AG09319 (cell line): ENCODE measurements around the gene LMO2.

Experiments
- DNase-seq: peaks from one replicate; pipeline ENCODE4 v3.0.0-alpha.2; 2010; ENCODE audit warnings: low read depth; ENCODE audit errors: extremely low read depth
- TF ChIP-seq, protein P1 (sequence below): IDR thresholded peaks from 2 replicates; pipeline ENCODE4 v1.5.1; 2011; ENCODE audit warnings: low read depth, mild to moderate bottlenecking, inconsistent platforms, low read length, moderate library complexity

Gene LMO2

DNA sequence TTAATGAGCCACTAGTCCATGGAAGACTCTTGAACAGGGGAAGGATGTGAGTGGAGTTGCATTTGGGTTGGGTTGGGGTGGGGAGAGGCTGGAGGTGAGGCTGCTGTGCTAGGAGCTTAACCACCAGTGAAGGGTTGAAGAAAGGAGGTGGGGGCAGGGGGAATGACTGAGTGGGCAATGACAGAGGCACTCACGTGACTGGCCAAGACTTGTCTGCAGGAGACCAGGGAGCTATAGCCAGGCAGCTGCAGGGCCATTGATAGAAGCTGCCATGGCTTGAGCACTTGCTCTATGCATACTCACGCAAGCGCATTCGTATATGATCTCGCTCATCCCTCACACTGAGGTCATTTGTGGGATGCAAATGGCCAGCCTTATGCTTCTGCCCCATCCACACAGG lies 4.0 kb downstream of the LMO2 start:
- TF ChIP-seq, protein P1, sequence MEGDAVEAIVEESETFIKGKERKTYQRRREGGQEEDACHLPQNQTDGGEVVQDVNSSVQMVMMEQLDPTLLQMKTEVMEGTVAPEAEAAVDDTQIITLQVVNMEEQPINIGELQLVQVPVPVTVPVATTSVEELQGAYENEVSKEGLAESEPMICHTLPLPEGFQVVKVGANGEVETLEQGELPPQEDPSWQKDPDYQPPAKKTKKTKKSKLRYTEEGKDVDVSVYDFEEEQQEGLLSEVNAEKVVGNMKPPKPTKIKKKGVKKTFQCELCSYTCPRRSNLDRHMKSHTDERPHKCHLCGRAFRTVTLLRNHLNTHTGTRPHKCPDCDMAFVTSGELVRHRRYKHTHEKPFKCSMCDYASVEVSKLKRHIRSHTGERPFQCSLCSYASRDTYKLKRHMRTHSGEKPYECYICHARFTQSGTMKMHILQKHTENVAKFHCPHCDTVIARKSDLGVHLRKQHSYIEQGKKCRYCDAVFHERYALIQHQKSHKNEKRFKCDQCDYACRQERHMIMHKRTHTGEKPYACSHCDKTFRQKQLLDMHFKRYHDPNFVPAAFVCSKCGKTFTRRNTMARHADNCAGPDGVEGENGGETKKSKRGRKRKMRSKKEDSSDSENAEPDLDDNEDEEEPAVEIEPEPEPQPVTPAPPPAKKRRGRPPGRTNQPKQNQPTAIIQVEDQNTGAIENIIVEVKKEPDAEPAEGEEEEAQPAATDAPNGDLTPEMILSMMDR = no peak
- DNase-seq = no peak

DNA sequence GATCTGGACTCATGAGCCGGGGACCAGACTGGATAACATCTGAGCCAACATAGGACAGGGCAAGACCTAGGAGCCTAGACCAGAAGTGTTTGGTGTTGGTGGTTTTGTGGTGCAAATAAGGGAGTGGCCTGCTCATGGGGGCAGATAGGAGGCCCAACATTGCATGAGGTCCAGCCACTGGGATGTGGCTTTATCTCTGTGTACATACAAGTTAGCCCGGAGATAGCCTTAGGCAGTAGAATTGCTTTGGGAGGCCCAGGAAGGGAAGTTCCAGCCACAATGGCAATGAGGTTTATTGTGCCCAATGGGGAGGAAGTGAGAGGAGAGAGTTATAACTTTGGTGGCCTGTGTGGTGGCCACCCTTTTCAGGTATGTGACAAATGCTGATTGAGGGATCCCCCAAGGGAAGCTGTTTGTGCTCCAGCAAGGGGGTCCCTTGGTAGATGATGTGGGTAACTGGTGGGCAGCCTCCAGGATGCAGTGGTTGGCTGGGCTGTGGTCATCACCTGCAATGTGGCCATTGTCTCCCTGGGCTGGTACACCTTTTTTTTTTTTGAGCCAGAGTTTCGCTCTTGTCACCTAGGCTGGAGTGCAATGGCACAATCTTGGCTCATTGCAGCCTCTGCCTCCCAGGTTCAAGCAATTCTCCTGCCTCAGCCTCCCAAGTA lies 6.4 kb downstream of the LMO2 start:
- DNase-seq = no peak
- TF ChIP-seq, protein P1 = no peak

DNA sequence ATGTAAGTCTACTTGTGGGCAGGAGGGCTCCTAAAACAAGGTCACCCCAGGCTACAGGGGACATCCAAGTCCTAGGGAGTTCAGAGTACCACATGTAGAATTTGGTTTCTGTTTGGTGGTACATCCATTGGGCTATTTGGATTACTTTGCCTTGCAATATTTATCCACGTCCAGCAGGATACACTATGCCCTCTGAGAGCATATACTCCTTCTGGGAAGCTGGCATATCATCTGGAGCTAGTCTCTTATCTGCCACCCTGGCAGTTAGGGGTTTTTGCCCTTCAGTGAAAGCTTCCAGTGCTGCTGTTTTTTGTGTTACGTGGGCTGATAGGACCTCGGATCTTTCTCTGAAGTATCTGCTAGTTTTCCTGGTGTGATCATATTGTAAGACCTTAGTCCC lies 7.3 kb downstream of the LMO2 start:
- TF ChIP-seq, protein P1 = no peak
- DNase-seq = no peak

DNA sequence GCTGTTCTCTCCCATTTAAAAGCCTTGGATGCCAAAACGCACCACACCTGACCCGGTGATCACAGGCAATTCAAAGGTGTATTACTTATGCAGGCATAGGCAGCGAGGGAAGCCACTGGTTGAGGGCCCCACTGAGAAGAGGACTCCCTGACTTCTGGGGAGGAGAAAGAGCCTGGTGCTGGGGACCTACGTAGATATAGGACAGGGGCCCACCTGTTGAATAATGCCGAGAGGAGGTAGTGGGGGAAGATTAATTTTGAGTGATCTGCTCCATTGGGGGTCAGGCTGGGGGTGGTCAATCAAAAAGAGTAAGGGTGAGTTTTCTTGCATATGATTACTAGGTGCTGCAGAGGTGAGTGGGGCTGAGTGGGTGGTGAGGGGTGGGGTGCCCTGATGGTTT lies 7.8 kb downstream of the LMO2 start:
- no peak for DNase-seq
- TF ChIP-seq, protein P1 = no peak

DNA sequence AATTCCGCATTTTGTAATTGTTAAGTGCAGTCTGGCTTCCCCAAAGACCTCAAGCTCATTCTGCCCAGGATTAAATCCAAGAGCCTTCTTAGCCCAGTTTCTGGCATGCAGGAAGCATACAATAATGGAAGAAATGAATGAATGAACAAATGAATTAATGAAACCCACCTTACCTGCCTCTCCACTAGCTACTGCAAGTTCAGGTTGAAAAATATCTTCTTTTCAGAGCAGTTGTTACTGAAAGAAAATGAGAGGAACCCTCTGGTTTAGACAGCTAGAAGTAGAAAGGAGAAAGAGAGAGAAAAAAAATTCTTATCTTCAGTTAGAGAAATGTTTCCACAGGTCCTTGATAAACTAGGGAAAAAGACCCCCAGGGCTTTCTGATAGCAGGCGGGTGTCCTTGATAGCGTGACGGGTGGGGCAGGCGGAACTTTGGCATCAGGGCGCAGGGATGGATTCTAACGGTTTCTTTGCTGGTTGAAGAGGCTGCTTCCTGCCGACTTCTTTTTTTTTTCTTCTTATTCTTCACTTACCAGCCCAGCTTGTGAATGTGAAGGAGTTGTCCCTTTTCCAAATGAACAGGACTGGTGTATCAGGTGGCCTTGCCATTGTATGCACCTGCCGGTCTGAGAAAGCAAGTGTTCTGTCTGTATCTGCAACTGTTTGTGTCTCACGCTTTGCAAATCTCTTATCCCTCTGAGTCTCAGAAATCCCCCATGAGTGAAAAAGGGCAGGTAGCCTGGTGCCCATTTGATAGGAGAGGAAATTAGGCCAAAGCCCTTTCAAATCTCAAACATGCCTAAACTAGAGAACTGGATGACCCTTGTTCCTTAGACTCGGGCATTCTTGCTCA lies 10.0 kb downstream of the LMO2 start:
- DNase-seq = no peak
- TF ChIP-seq, protein P1 = no peak

DNA sequence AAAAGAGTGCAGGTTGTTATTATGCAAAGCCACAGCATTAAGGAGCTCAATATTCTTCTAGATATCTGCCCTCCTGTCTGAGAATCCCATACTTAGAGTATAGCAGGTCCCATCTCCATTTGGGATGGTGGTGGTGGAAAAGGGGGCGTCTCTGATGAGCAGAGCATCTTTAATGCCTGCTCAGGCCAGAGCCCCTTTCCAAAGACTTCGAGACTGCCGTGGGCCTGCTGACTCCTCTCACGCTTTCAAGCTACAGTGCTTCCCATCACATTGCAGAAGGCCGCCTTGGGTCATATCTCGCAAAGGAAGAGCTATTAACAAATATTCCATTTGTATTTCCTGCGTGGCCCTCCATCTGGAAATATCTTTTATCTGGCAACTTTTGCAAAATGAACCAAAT lies 10.9 kb downstream of the LMO2 start:
- no peak for DNase-seq
- TF ChIP-seq, protein P1 = no peak

DNA sequence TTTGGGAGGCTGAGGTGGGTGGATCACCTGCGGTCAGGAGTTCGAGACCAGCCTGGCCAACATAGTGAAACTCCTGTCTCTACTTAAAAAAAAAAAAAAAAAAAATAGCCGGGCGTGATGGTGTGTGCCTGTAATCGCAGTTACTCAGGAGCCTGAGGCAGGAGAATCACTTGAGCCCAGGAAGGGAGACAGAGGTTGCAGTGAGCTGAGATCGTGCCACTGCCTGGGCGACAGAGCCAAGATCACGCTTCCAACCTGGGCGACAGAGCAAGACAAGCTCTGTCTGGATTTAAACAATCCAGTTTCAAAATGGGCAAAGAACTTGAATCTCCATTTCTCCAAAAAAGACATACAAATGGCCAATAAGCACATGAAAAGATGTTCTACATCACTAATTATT lies 12.5 kb downstream of the LMO2 start:
- TF ChIP-seq, protein P1 = no peak
- DNase-seq = no peak
